Upper lobe of right lung (tissue), 1 donor: Measurements from ENCODE around the gene OMG. TPM values are rescaled to one million over a fixed set of nuclear protein-coding genes. Genes with fewer than 3 reads are reported as not detected.
A peak's percentile ranks its signal among the peaks of the same experiment; 100 is the strongest.

Experiments used
- ATAC-seq: fragments of 200-7000 bp; cut with Tn5 transposase; one replicate; pipeline ENCODE4 v1.9.1; 2020; ENCODE audit warnings: mild to moderate bottlenecking, moderate library complexity
- DNase-seq: peaks from one replicate; pipeline ENCODE4 v3.0.0-alpha.2; 2020
- H3K27ac ChIP-seq: fragments of 200-600 bp; one replicate; pipeline ENCODE4 v1.8.0; 2022
- H3K27me3 ChIP-seq: fragments of 200-600 bp; one replicate; pipeline ENCODE4 v1.8.0; 2022; ENCODE audit warnings: mild to moderate bottlenecking
- H3K36me3 ChIP-seq: fragments of 200-600 bp; one replicate; pipeline ENCODE4 v1.8.0; 2022
- H3K4me1 ChIP-seq: fragments of 200-600 bp; one replicate; pipeline ENCODE4 v1.8.0; 2022
- H3K4me3 ChIP-seq: fragments of 200-600 bp; one replicate; pipeline ENCODE4 v1.8.0; 2022; ENCODE audit warnings: mild to moderate bottlenecking
- H3K9me3 ChIP-seq: fragments of 200-600 bp; one replicate; pipeline ENCODE4 v1.8.0; 2022
- intact Hi-C: fragments of 100-400 bp; cut with DNase I; formaldehyde crosslinking; loops from one replicate; pipeline ENCODE4 v1.11.0; 2022
- total RNA-seq: library from RNA; stranded (reverse); fragmentation: NEBNext Ultra II Directional; extraction: Animal tissue kit (Norgen Biotek cat#: 25700); gene quantifications from one replicate; pipeline ENCODE4 v1.2.1, GENCODE V29; 2021
- TF ChIP-seq, protein P1 (sequence below): fragments of 200-600 bp; IDR thresholded peaks from one replicate; pipeline ENCODE4 v1.8.0; 2022; ENCODE audit warnings: antibody characterized with exemption
- donor health status: DM: no; HTN: yes; CAD: no; lungs with severe emphysema.

Gene OMG
- total RNA-seq, 1 donor from 2014 or later, result 10.3 TPM

DNA sequence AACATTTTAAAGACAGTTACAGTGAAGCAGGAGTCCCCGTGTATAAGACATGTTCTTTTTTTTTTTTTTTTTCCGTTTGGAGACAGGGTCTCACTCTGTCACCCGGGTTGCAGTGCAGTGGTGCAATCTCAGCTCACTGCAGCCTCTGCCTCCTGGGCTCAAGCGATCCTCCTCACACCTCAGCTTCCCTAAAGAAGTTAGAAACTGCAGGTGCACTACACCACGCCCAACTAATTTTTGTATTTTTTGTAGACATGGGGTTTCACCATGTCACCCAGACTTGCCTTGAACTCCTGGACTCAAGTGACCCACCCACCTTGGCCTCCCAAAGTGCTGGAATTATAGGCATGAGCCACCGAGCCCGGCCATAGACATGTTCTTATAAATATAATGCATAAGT, 13.8 kb upstream of the OMG start:
- H3K9me3 ChIP-seq, result no peaks in the 10 kb centered on the region
- no peaks in the 10 kb centered on the region for H3K36me3 ChIP-seq
- H3K4me1 ChIP-seq, result no peaks in the 10 kb centered on the region
- ATAC-seq (no peak), DNase-seq (no peak)
- peak overlapping the region; percentile 39 for H3K4me3 ChIP-seq
- TF ChIP-seq, protein P1, sequence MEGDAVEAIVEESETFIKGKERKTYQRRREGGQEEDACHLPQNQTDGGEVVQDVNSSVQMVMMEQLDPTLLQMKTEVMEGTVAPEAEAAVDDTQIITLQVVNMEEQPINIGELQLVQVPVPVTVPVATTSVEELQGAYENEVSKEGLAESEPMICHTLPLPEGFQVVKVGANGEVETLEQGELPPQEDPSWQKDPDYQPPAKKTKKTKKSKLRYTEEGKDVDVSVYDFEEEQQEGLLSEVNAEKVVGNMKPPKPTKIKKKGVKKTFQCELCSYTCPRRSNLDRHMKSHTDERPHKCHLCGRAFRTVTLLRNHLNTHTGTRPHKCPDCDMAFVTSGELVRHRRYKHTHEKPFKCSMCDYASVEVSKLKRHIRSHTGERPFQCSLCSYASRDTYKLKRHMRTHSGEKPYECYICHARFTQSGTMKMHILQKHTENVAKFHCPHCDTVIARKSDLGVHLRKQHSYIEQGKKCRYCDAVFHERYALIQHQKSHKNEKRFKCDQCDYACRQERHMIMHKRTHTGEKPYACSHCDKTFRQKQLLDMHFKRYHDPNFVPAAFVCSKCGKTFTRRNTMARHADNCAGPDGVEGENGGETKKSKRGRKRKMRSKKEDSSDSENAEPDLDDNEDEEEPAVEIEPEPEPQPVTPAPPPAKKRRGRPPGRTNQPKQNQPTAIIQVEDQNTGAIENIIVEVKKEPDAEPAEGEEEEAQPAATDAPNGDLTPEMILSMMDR, result no peak
- intact Hi-C loops, result no loop called here
- H3K27me3 ChIP-seq, result no peaks in the 10 kb centered on the region
- H3K27ac ChIP-seq, result peak overlapping the region; percentile 81

DNA sequence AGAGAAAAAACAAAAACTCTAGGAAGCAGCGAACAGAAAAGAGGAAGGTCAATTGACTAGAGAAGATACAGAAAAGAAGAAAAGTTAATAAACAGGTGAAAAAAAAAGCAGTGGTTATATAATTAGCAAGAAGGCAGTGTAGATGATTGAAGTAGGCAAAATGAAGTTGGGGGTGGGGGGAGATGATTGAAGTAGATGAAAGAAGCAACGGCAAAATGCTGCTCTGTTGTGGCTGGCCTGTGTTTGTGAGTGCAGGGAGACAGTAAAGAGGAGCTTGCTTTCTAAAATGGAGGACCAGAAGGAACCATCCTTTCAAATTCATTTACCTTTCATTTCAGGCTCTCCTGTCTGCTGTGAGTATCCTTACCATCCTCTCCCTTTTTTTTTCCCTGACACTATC, 13.2 kb upstream of the OMG start:
- H3K4me1 ChIP-seq, result no peaks in the 10 kb centered on the region
- no peak for DNase-seq
- H3K4me3 ChIP-seq, result peak overlapping the region; percentile 39
- TF ChIP-seq, protein P1, result no peak
- no peaks in the 10 kb centered on the region for H3K27me3 ChIP-seq
- no peaks in the 10 kb centered on the region for H3K36me3 ChIP-seq
- H3K9me3 ChIP-seq, result no peaks in the 10 kb centered on the region
- intact Hi-C loops, result no loop called here
- ATAC-seq, result peak; percentile 16
- H3K27ac ChIP-seq, result peak overlapping the region; percentile 81

DNA sequence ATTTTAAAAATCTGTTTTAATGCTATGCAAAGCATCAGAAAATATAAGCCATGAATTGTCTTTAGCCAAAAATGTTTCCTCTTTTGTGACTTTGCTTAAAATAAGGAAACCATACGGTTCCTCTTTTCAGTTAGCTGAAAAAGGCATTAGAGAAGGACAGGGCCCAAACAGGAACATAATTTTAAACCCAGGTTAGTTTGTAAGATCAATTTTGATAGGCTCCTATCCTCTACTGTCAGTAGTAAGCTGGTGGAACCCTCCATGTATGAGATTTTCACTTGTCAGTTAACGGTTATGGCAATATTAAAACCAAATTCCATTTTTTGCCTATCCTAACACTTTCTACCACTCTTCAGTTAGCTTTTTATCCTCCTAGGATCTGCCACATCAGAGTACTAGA, 12.5 kb upstream of the OMG start:
- Histone ChIP-seq H3K4me3 (peak overlapping the region; percentile 39), H3K9me3 (no peaks in the 10 kb centered on the region), H3K27ac (peak overlapping the region; percentile 81), H3K4me1 (no peaks in the 10 kb centered on the region), H3K27me3 (no peaks in the 10 kb centered on the region), H3K36me3 (no peaks in the 10 kb centered on the region)
- DNase-seq (no peak), ATAC-seq (peak; percentile 74)
- intact Hi-C loops, result no loop called here
- TF ChIP-seq, protein P1, result no peak

DNA sequence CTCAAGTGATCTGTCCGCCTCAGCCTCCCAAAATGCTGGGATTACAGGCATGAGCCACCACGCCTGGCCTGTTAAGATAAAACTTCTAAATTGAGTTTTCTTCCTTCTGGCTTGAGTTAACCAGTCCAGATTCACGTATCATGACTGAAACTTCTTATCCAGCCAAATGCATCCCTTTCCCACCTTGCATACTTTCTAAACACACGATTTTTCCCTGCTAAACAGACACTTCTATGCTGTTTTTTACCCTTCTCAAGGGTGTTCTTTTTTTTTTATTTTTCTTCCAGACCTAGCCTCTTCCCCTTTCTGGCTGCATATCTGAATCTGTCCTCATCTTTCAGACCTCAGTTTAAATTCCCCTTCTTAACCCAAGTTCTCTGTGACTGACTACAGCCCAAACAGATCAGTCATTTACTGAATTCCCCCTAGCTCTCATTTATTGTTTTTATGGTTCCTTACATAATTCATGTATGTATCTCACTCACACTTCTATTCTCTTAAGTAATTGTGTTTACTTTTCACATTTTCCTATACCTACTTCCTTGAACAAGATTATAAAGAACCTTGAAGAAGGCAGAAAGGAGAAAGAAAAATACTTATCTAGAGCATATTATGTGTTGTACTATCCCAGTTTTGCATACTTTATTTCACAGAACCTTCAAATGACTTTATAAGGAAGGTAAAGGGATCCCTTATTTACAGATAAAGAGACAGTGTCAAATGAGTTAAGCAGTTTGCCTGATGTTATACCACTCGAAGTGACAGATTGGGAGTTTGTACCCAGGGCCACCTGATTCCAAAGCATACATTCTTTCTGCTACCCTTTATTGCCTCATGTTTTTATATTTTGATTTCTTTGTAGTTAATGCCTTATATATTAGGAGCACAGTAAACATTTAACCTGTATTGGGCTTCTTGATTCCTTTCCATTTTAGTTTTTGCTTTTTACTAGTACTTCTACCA, 11.6 kb upstream of the OMG start:
- H3K4me1 ChIP-seq, result no peaks in the 10 kb centered on the region
- peak overlapping the region; percentile 71 for H3K27ac ChIP-seq
- no peaks in the 10 kb centered on the region for H3K27me3 ChIP-seq
- H3K4me3 ChIP-seq, result peak overlapping the region; percentile 14
- intact Hi-C loops, result no loop called here
- ATAC-seq (peak; percentile 69), DNase-seq (no peak)
- no peaks in the 10 kb centered on the region for H3K9me3 ChIP-seq
- H3K36me3 ChIP-seq, result no peaks in the 10 kb centered on the region
- TF ChIP-seq, protein P1, result no peak

GRCh38 chr17:31307640-31308039, 10.6 kb upstream of the OMG start:
- H3K36me3 ChIP-seq, result no peaks in the 10 kb centered on the region
- no peaks in the 10 kb centered on the region for H3K4me1 ChIP-seq
- DNase-seq (no peak), ATAC-seq (no peak)
- TF ChIP-seq, protein P1, result no peak
- no peak overlapping the region for H3K4me3 ChIP-seq
- intact Hi-C loops, result no loop called here
- no peaks in the 10 kb centered on the region for H3K27me3 ChIP-seq
- H3K9me3 ChIP-seq, result no peaks in the 10 kb centered on the region
- no peak overlapping the region for H3K27ac ChIP-seq
